Stimulated activated CD8-positive, alpha-beta memory T cell treated with anti-CD3 and anti-CD28 coated beads, Interleukin-2, amount 100 ng/mL, for 48 hours (primary cell): Measurements from ENCODE around the gene NDUFC2.
"Not testable (repeated sequence)": the region's sequence is repeated elsewhere in the genome, so short reads cannot be mapped to it uniquely, and the experiment has no call there.

Experiments used
- DNase-seq, 2 donors: peaks; one replicate each; pipeline ENCODE4 v3.0.0-alpha.2; 2020; ENCODE audit warnings: low read depth in 2 of 2

NDUFC2 gene

GRCh38 chr11:78030429-78031325, 49.0 kb downstream of the NDUFC2 start:
- DNase-seq: no peak

GRCh38 chr11:78028423-78028822, 51.2 kb downstream of the NDUFC2 start:
- DNase-seq: not testable (repeated sequence)

- no peak for DNase-seq
These were observed 51.9 kb downstream of the NDUFC2 start for GRCh38 chr11:78027759-78028158.

GRCh38 chr11:78025378-78025777, 54.3 kb downstream of the NDUFC2 start:
- no peak for DNase-seq

GRCh38 chr11:78023426-78023825, 56.2 kb downstream of the NDUFC2 start:
- no peak for DNase-seq

GRCh38 chr11:78022397-78023396, 57.0 kb downstream of the NDUFC2 start, which contains the start of gene KCTD14:
Gene KCTD14 (minus strand): TSS chr11:78023276. CDS start chr11:78023249, 27 bp downstream.
- no peak for DNase-seq

- DNase-seq: no peak
These were observed 58.1 kb downstream of the NDUFC2 start for GRCh38 chr11:78021611-78022010.

- no peak for DNase-seq
These were observed 59.4 kb downstream of the NDUFC2 start for GRCh38 chr11:78020246-78020645.

GRCh38 chr11:78019808-78020207, 59.9 kb downstream of the NDUFC2 start:
- DNase-seq: no peak
